Tibial nerve (tissue), 4 donors: Measurements from ENCODE around the gene BEAN1. TPM values are rescaled to one million over a fixed set of nuclear protein-coding genes. Genes with fewer than 3 reads are reported as not detected.

ENCODE experiments used
- DNase-seq, 2 donors: peaks; one replicate each; pipeline ENCODE4 v3.0.0-alpha.2; 2019; ENCODE audit warnings: low spot score in 2 of 2
- H3K27ac ChIP-seq, 4 donors: fragments of 200-600 bp; sonication (generic) in 3 of 4; one replicate each; pipeline ENCODE4 v1.5.1; 2017 to 2019; ENCODE audit warnings: mild to moderate bottlenecking in 1 of 4
- H3K27me3 ChIP-seq, 2 donors: fragments of 200-600 bp; sonication (generic) in 1 of 2; one replicate each; pipeline versions ENCODE4 v1.5.1 to v1.6.0; 2017 to 2019
- H3K36me3 ChIP-seq, 3 donors: fragments of 200-600 bp; sonication (generic); one replicate each; pipeline ENCODE4 v1.5.1; 2018 to 2019
- H3K4me1 ChIP-seq, 4 donors: fragments of 200-600 bp; sonication (generic) in 3 of 4; one replicate each; pipeline ENCODE4 v1.5.1; 2017 to 2019
- H3K4me3 ChIP-seq, 4 donors: fragments of 200-600 bp; sonication (generic) in 3 of 4; one replicate each; pipeline ENCODE4 v1.5.1; 2017 to 2019; ENCODE audit warnings: mild to moderate bottlenecking in 1 of 4, moderate library complexity in 1 of 4
- H3K9me3 ChIP-seq, 4 donors: fragments of 200-600 bp; sonication (generic) in 3 of 4; one replicate each; pipeline ENCODE4 v1.5.1; 2017 to 2019
- EP300 ChIP-seq, 2 donors: sonication (generic); formaldehyde crosslinking; IDR thresholded peaks; one replicate each; pipeline ENCODE4 v1.6.1; 2017; ENCODE audit warnings: antibody characterized with exemption in 2 of 2, mild to moderate bottlenecking in 1 of 2
- POLR2A ChIP-seq, 2 donors: fragments of 450-650 bp; IDR thresholded peaks; one replicate each; pipeline ENCODE4 v1.6.1; 2017; ENCODE audit warnings: antibody characterized with exemption in 2 of 2, mild to moderate bottlenecking in 2 of 2, moderate library complexity in 2 of 2
- WGBS, 2 donors: methylation state at CpG; one replicate each; pipeline ENCODE4 v1.1.5; 2018; 5-methylcytosine and 5-hydroxymethylcytosine counted together
- total RNA-seq, 4 donors: library from RNA; depleted of rRNA; stranded (reverse); fragments of >200 nt; gene quantifications; one replicate each; pipeline ENCODE4 v1.1.0, GENCODE V29; 2016
- TF ChIP-seq, protein P1 (sequence below), 5 experiments: fragments of 200-600 bp in 3 of 5; fragments of 450-650 bp in 2 of 5; sonication (generic) in 3 of 5; IDR thresholded peaks; one replicate each; pipeline ENCODE4 v1.5.1; 2016 to 2019; ENCODE audit warnings: antibody characterized with exemption in 5 of 5, mild to moderate bottlenecking in 3 of 5, moderate library complexity in 2 of 5

Gene BEAN1
- total RNA-seq, 4 donors from 2014 or later: 0.21 to 1.4 (median 0.30) TPM; not detected in 1

DNA sequence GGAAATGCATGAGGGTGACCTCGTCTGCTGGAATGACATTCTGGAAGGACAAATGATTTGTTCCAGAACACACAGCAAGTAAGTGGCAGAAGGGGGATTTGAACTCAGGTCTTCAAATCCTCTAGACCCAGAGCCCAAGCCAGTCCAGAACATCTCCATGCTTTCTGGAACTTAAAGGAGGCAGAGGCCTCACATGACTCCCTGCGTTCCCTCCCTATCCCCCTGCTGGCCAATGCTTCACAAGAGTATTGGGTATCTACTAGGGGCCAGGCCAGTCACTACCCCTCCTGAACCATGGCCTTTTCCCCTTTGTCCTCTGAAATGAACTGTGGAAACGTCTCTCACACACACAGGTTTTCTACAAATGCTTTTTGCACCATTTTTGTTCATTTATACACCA is 7.6 kb upstream of the BEAN1 start:
- no peaks in the 10 kb centered on the region for H3K4me1 ChIP-seq
- H3K27me3 ChIP-seq: peaks cover 0 to 19% of the 10 kb centered on the region in 2 donors
- H3K4me3 ChIP-seq: no peak overlapping the region
- WGBS, 2 donors: 44 to 65% methylated on average over 3 of the region's 3 CpGs
- H3K36me3 ChIP-seq: no peaks in the 10 kb centered on the region
- TF ChIP-seq, protein P1, sequence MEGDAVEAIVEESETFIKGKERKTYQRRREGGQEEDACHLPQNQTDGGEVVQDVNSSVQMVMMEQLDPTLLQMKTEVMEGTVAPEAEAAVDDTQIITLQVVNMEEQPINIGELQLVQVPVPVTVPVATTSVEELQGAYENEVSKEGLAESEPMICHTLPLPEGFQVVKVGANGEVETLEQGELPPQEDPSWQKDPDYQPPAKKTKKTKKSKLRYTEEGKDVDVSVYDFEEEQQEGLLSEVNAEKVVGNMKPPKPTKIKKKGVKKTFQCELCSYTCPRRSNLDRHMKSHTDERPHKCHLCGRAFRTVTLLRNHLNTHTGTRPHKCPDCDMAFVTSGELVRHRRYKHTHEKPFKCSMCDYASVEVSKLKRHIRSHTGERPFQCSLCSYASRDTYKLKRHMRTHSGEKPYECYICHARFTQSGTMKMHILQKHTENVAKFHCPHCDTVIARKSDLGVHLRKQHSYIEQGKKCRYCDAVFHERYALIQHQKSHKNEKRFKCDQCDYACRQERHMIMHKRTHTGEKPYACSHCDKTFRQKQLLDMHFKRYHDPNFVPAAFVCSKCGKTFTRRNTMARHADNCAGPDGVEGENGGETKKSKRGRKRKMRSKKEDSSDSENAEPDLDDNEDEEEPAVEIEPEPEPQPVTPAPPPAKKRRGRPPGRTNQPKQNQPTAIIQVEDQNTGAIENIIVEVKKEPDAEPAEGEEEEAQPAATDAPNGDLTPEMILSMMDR (IDR thresholded peaks at IDR 0.05): no peak
- TF ChIP-seq POLR2A (IDR thresholded peaks at IDR 0.05) (no peak), EP300 (IDR thresholded peaks at IDR 0.05) (no peak)
- H3K27ac ChIP-seq: no peak overlapping the region
- no peak for DNase-seq
- H3K9me3 ChIP-seq: peaks cover 0 to 9% (median 0%) of the 10 kb centered on the region in 4 donors

- no peaks in the 10 kb centered on the region for H3K36me3 ChIP-seq
- H3K4me3 ChIP-seq: no peak overlapping the region
- WGBS, 2 donors: 64 to 73% methylated on average over 1 of the region's 1 CpG
- H3K27ac ChIP-seq: no peak overlapping the region
- H3K4me1 ChIP-seq: no peaks in the 10 kb centered on the region
- TF ChIP-seq POLR2A (IDR thresholded peaks at IDR 0.05) (no peak), EP300 (IDR thresholded peaks at IDR 0.05) (no peak)
- TF ChIP-seq, protein P1 (IDR thresholded peaks at IDR 0.05): no peak
- peaks cover 0 to 28% of the 10 kb centered on the region in 2 donors for H3K27me3 ChIP-seq
- DNase-seq: no peak
- peaks cover 0 to 9% (median 0%) of the 10 kb centered on the region in 4 donors for H3K9me3 ChIP-seq
These were observed 6.7 kb upstream of the BEAN1 start for GRCh38 chr16:66420396-66420795.

- H3K27me3 ChIP-seq: peaks cover 0 to 42% of the 10 kb centered on the region in 2 donors
- no peak overlapping the region for H3K4me3 ChIP-seq
These were observed 5.2 kb upstream of the BEAN1 start for GRCh38 chr16:66421891-66422290.

GRCh38 chr16:66422366-66422765 is 4.7 kb upstream of the BEAN1 start:
- Histone ChIP-seq H3K27ac (no peak overlapping the region), H3K4me1 (peaks cover 0 to 13% (median 4%) of the 10 kb centered on the region in 4 donors), H3K9me3 (peaks cover 0 to 5% (median 0%) of the 10 kb centered on the region in 4 donors), H3K36me3 (no peaks in the 10 kb centered on the region), H3K4me3 (no peak overlapping the region), H3K27me3 (peaks cover 0 to 42% of the 10 kb centered on the region in 2 donors)
- TF ChIP-seq EP300 (IDR thresholded peaks at IDR 0.05): no peak
- TF ChIP-seq, protein P1 (IDR thresholded peaks at IDR 0.05): no peak
- no peak for TF ChIP-seq POLR2A (IDR thresholded peaks at IDR 0.05)
- WGBS, 2 donors: 64 to 68% methylated on average over 2 of the region's 2 CpGs
- DNase-seq: no peak

More at GRCh38 chr16:66421891-66422290, 5.2 kb upstream of the BEAN1 start:
- no peak overlapping the region for H3K27ac ChIP-seq
- H3K36me3 ChIP-seq: no peaks in the 10 kb centered on the region
- WGBS, 2 donors: 74 to 87% methylated on average over 6 of the region's 6 CpGs
- TF ChIP-seq POLR2A (IDR thresholded peaks at IDR 0.05): no peak
- no peak for TF ChIP-seq EP300 (IDR thresholded peaks at IDR 0.05)
- TF ChIP-seq, protein P1 (IDR thresholded peaks at IDR 0.05): no peak
- peaks cover 0 to 11% (median 3%) of the 10 kb centered on the region in 4 donors for H3K4me1 ChIP-seq
- DNase-seq: no peak
- peaks cover 0 to 9% (median 0%) of the 10 kb centered on the region in 4 donors for H3K9me3 ChIP-seq

GRCh38 chr16:66423177-66423576 is 3.9 kb upstream of the BEAN1 start:
- 89 to 95% methylated on average over 1 of the region's 1 CpG for WGBS, 2 donors
- H3K4me1 ChIP-seq: peaks cover 0 to 21% (median 10%) of the 10 kb centered on the region in 4 donors

More at GRCh38 chr16:66423177-66423576, 3.9 kb upstream of the BEAN1 start:
- no peaks in the 10 kb centered on the region for H3K9me3 ChIP-seq
- no peak overlapping the region for H3K4me3 ChIP-seq
- no peaks in the 10 kb centered on the region for H3K36me3 ChIP-seq
- TF ChIP-seq EP300 (IDR thresholded peaks at IDR 0.05): no peak
- TF ChIP-seq, protein P1 (IDR thresholded peaks at IDR 0.05): no peak
- no peak for TF ChIP-seq POLR2A (IDR thresholded peaks at IDR 0.05)
- H3K27me3 ChIP-seq: peaks cover 3 to 50% of the 10 kb centered on the region in 2 donors
- DNase-seq: no peak
- H3K27ac ChIP-seq: no peak overlapping the region
